Stimulated activated effector memory CD8-positive, alpha-beta T cell treated with anti-CD3 and anti-CD28 coated beads, Interleukin-12 subunit alpha, Interleukin-12 subunit beta, amount 100 ng/mL, for 72 hours (primary cell): Measurements from ENCODE around the gene SRSF2.
"Not testable (repeated sequence)": the region's sequence is repeated elsewhere in the genome, so short reads cannot be mapped to it uniquely, and the experiment has no call there.

Experiments used
- ATAC-seq: fragments of 150-1000 bp; cut with Tn5 transposase; 2 replicates; pipeline ENCODE4 v1.10.0; 2021
- DNase-seq, 2 donors: peaks; one replicate each; pipeline ENCODE4 v3.0.0; 2021 to 2022; ENCODE audit warnings: low spot score in 2 of 2
- H3K27ac Mint-ChIP-seq: one replicate; pipeline ENCODE4 v1.8.0; 2022; ENCODE audit warnings: mild to moderate bottlenecking, mixed read lengths
- H3K36me3 Mint-ChIP-seq: one replicate; pipeline ENCODE4 v1.8.0; 2022; ENCODE audit warnings: mild to moderate bottlenecking, mixed read lengths
- H3K4me1 Mint-ChIP-seq: one replicate; pipeline ENCODE4 v1.8.0; 2022; ENCODE audit warnings: mixed read lengths
- H3K4me3 Mint-ChIP-seq: one replicate; pipeline ENCODE4 v1.8.0; 2022; ENCODE audit warnings: mild to moderate bottlenecking, mixed read lengths
- H3K9me3 Mint-ChIP-seq: one replicate; pipeline ENCODE4 v1.8.0; 2022; ENCODE audit warnings: mixed read lengths

Gene SRSF2

GRCh38 chr17:76732734-76733617, 4.2 kb downstream of the SRSF2 start:
- peaks cover 34% of the 10 kb centered on the region for H3K4me1 Mint-ChIP-seq
- ATAC-seq (no peak), DNase-seq (no peak)
- peak overlapping the region; percentile 99 for H3K27ac Mint-ChIP-seq
- no peaks in the 10 kb centered on the region for H3K9me3 Mint-ChIP-seq
- H3K4me3 Mint-ChIP-seq, result peak overlapping the region; percentile 93
- peaks cover 100% of the 10 kb centered on the region for H3K36me3 Mint-ChIP-seq

GRCh38 chr17:76731800-76732733, 5.1 kb downstream of the SRSF2 start:
- peak overlapping the region; percentile 99 for H3K27ac Mint-ChIP-seq
- H3K4me3 Mint-ChIP-seq, result peak overlapping the region; percentile 93
- ATAC-seq, H3K9me3 Mint-ChIP-seq, DNase-seq: not testable (repeated sequence)
- H3K36me3 Mint-ChIP-seq, result peaks cover 100% of the 10 kb centered on the region
- H3K4me1 Mint-ChIP-seq, result peaks cover 41% of the 10 kb centered on the region

GRCh38 chr17:76727745-76728456, 9.2 kb downstream of the SRSF2 start:
- ATAC-seq, result no peak
- H3K9me3 Mint-ChIP-seq, result no peaks in the 10 kb centered on the region
- peaks cover 21% of the 10 kb centered on the region for H3K4me1 Mint-ChIP-seq
- H3K27ac Mint-ChIP-seq, result peak overlapping the region; percentile 97
- DNase-seq, result peak in 1 of 2 donors; percentile 69
- H3K4me3 Mint-ChIP-seq, result peak overlapping the region; percentile 98
- H3K36me3 Mint-ChIP-seq, result peaks cover 100% of the 10 kb centered on the region

GRCh38 chr17:76726776-76727718, 10.1 kb downstream of the SRSF2 start, which contains the start of gene METTL23:
Gene METTL23, plus strand, starts transcription at chr17:76726839. Its CDS starts 2,872 bp downstream, at chr17:76729711.
- peaks cover 100% of the 10 kb centered on the region for H3K36me3 Mint-ChIP-seq
- H3K4me3 Mint-ChIP-seq, result peak within 1 kb of the TSS; percentile 98
- ATAC-seq (peak; percentile 70), DNase-seq (peak in 1 of 2 donors; percentile 83)
- peaks cover 21% of the 10 kb centered on the region for H3K4me1 Mint-ChIP-seq
- H3K9me3 Mint-ChIP-seq, result no peaks in the 10 kb centered on the region
- H3K27ac Mint-ChIP-seq, result peak within 1 kb of the TSS; percentile 97

GRCh38 chr17:76726231-76726775, 10.8 kb downstream of the SRSF2 start, which contains the start of gene JMJD6:
Gene JMJD6, minus strand, starts transcription at chr17:76726606. Its CDS starts 131 bp downstream, at chr17:76726475.
- ATAC-seq, result peak; percentile 86
- Mint-ChIP-seq H3K36me3 (peaks cover 100% of the 10 kb centered on the region), H3K4me3 (peak within 1 kb of the TSS; percentile 98), H3K4me1 (peaks cover 28% of the 10 kb centered on the region), H3K27ac (peak within 1 kb of the TSS; percentile 97), H3K9me3 (no peaks in the 10 kb centered on the region)
- DNase-seq, result peak in 1 of 2 donors; percentile 96

GRCh38 chr17:76725580-76726230, 11.4 kb downstream of the SRSF2 start:
- peak overlapping the region; percentile 97 for H3K27ac Mint-ChIP-seq
- peaks cover 34% of the 10 kb centered on the region for H3K4me1 Mint-ChIP-seq
- DNase-seq (peak; percentile 53 to 86), ATAC-seq (peak; percentile 66)
- no peaks in the 10 kb centered on the region for H3K9me3 Mint-ChIP-seq
- peak overlapping the region; percentile 98 for H3K4me3 Mint-ChIP-seq
- peaks cover 100% of the 10 kb centered on the region for H3K36me3 Mint-ChIP-seq

- peak overlapping the region; percentile 98 for H3K4me3 Mint-ChIP-seq
- ATAC-seq (no peak), DNase-seq (no peak)
- H3K27ac Mint-ChIP-seq, result no peak overlapping the region
- peaks cover 100% of the 10 kb centered on the region for H3K36me3 Mint-ChIP-seq
- H3K4me1 Mint-ChIP-seq, result peaks cover 31% of the 10 kb centered on the region
- no peaks in the 10 kb centered on the region for H3K9me3 Mint-ChIP-seq
Observed at GRCh38 chr17:76723812-76724211, 13.3 kb downstream of the SRSF2 start.

- H3K9me3 Mint-ChIP-seq, ATAC-seq, DNase-seq, H3K27ac Mint-ChIP-seq: not testable (repeated sequence)
- peaks cover 100% of the 10 kb centered on the region for H3K36me3 Mint-ChIP-seq
- H3K4me1 Mint-ChIP-seq, result peaks cover 34% of the 10 kb centered on the region
- H3K4me3 Mint-ChIP-seq, result peak overlapping the region; percentile 98
Observed at GRCh38 chr17:76722977-76723376, 14.2 kb downstream of the SRSF2 start.

GRCh38 chr17:76722279-76722678, 14.9 kb downstream of the SRSF2 start:
- DNase-seq (no peak), ATAC-seq (no peak)
- peaks cover 27% of the 10 kb centered on the region for H3K4me1 Mint-ChIP-seq
- no peaks in the 10 kb centered on the region for H3K9me3 Mint-ChIP-seq
- peak overlapping the region; percentile 76 for H3K27ac Mint-ChIP-seq
- peaks cover 100% of the 10 kb centered on the region for H3K36me3 Mint-ChIP-seq
- peak overlapping the region; percentile 26 for H3K4me3 Mint-ChIP-seq

GRCh38 chr17:76721463-76721862, 15.7 kb downstream of the SRSF2 start:
- H3K9me3 Mint-ChIP-seq, result no peaks in the 10 kb centered on the region
- peak overlapping the region; percentile 26 for H3K4me3 Mint-ChIP-seq
- peaks cover 100% of the 10 kb centered on the region for H3K36me3 Mint-ChIP-seq
- ATAC-seq (no peak), DNase-seq (no peak)
- H3K4me1 Mint-ChIP-seq, result peaks cover 32% of the 10 kb centered on the region
- H3K27ac Mint-ChIP-seq, result peak overlapping the region; percentile 76

- ATAC-seq (no peak), DNase-seq (no peak)
- Mint-ChIP-seq H3K36me3 (peaks cover 100% of the 10 kb centered on the region), H3K4me1 (peaks cover 37% of the 10 kb centered on the region), H3K9me3 (no peaks in the 10 kb centered on the region), H3K4me3 (no peak overlapping the region), H3K27ac (peak overlapping the region; percentile 76)
Observed at GRCh38 chr17:76720941-76721340, 16.2 kb downstream of the SRSF2 start.

GRCh38 chr17:76720211-76720610, 16.9 kb downstream of the SRSF2 start:
- no peak for DNase-seq
- no peak overlapping the region for H3K4me3 Mint-ChIP-seq
- H3K9me3 Mint-ChIP-seq, result no peaks in the 10 kb centered on the region
- H3K36me3 Mint-ChIP-seq, result peaks cover 100% of the 10 kb centered on the region
- H3K4me1 Mint-ChIP-seq, result peaks cover 39% of the 10 kb centered on the region
- no peak for ATAC-seq
- H3K27ac Mint-ChIP-seq, result peak overlapping the region; percentile 76

GRCh38 chr17:76718516-76718915, 18.6 kb downstream of the SRSF2 start:
- no peak for ATAC-seq
- Mint-ChIP-seq H3K4me1 (peaks cover 56% of the 10 kb centered on the region), H3K4me3 (no peak overlapping the region), H3K27ac (no peak overlapping the region), H3K9me3 (no peaks in the 10 kb centered on the region), H3K36me3 (peaks cover 100% of the 10 kb centered on the region)
- no peak for DNase-seq
